OCI-LY1 (cell line): ENCODE measurements around the gene CDH23.

Experiments used
- CTCF ChIP-seq: fragments of 200-600 bp; sonication (generic), shearing (Covaris generic); IDR thresholded peaks from 2 replicates; pipeline ENCODE4 v1.5.1; 2017; ENCODE audit warnings: mild to moderate bottlenecking, antibody characterized with exemption, low read length, moderate library complexity, mixed read lengths
- EZH2 ChIP-seq: fragments of 200-600 bp; sonication (generic), shearing (Covaris generic); IDR thresholded peaks from 2 replicates; pipeline ENCODE4 v1.8.0; 2017; ENCODE audit warnings: borderline replicate concordance, mixed run types, mild to moderate bottlenecking, antibody characterized with exemption, low read length, moderate library complexity, mixed read lengths

- TF ChIP-seq EZH2 (no peak), CTCF (no peak)
Measured at GRCh38 chr10:71530781-71531180, 134.1 kb downstream of the CDH23 start.
